NT2/D1 (cell line): ENCODE measurements around the gene POMT2.

Source experiments
- SUZ12 ChIP-seq: IDR thresholded peaks from 2 replicates; pipeline ENCODE4 v1.6.1; 2011; ENCODE audit not compliant: insufficient read length, insufficient read depth; ENCODE audit errors: extremely low read depth
- YY1 ChIP-seq: IDR thresholded peaks from 2 replicates; pipeline ENCODE4 v1.6.1; 2011; ENCODE audit not compliant: insufficient read length, insufficient read depth
- ZNF274 ChIP-seq: IDR thresholded peaks from 2 replicates; pipeline ENCODE4 v1.6.1; 2011; ENCODE audit warnings: mild to moderate bottlenecking, low read depth, low read length

GRCh38 chr14:77260631-77261030 lies 60.1 kb downstream of the POMT2 start:
- TF ChIP-seq SUZ12: no peak
- no peak for TF ChIP-seq ZNF274
- TF ChIP-seq YY1: no peak
